Hepatocyte (in vitro differentiated cells): ENCODE results near the gene ATP8A1.

Source experiments
- CTCF ChIP-seq: fragments of 200-600 bp; sonication (generic); IDR thresholded peaks from 2 replicates; pipeline ENCODE4 v1.5.1; 2016; ENCODE audit warnings: antibody characterized with exemption, mild to moderate bottlenecking; ENCODE audit not compliant: poor library complexity
- EZH2 ChIP-seq: fragments of 200-600 bp; sonication (generic); IDR thresholded peaks from 2 replicates; pipeline ENCODE4 v1.6.1; 2016; ENCODE audit warnings: antibody characterized with exemption, mild to moderate bottlenecking, borderline replicate concordance

DNA sequence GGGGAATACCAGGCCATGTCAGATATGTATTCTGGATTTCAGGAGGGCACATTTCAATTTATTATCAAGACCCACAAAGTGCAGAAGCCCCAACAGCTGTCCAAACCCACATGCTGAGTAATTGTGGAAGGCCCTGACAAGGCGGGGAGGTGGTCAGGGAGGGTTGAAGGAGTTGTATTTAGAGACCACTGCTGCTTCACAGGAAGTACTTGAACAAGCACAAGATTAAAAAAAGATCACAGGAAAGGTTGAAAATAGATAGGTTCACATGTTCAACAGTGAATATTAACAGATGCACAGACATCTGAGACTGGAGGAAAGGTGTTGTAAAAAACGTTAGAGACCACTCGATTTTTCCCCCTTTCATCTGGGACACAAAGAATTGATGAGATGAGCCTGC, 17.9 kb downstream of the ATP8A1 start:
- TF ChIP-seq CTCF (no peak), EZH2 (no peak)
